ENCODE data around the gene SEMA3G.

The SEMA3G gene

GRCh38 chr3:52492059-52492458, 47.2 kb upstream of the SEMA3G start:
- no peak overlapping the region for H3K4me2 ChIP-seq (ENCODE audit: low read length)
- no peaks in the 10 kb centered on the region for H3K9me3 ChIP-seq (ENCODE audit: control insufficient read depth, insufficient read depth, low read length)
- H4K20me1 ChIP-seq (ENCODE audit: control insufficient read depth, insufficient read depth, low read depth, low read length), result no peaks in the 10 kb centered on the region
- no peaks in the 10 kb centered on the region for H3F3A ChIP-seq (ENCODE audit: control insufficient read depth, insufficient read depth)
- no peaks in the 10 kb centered on the region for H3K79me2 ChIP-seq (ENCODE audit: control insufficient read depth, low read length)
- H3K27ac ChIP-seq (ENCODE audit: low read depth, low read length), result no peak overlapping the region
- H3K9me2 ChIP-seq (replicated peaks; ENCODE audit: control insufficient read depth, low read length), result no peaks in the 10 kb centered on the region
- H3K4me3 ChIP-seq (ENCODE audit: low read length), result no peak overlapping the region
- H3K4me1 ChIP-seq (ENCODE audit: control insufficient read depth, low read length), result no peaks in the 10 kb centered on the region
- TF ChIP-seq EZH2phosphoT487 (IDR thresholded peaks at IDR 0.05; ENCODE audit: borderline replicate concordance, low read length) (no peak), CTCF (IDR thresholded peaks at IDR 0.05; ENCODE audit: low read depth, low read length, poor library complexity, severe bottlenecking) (no peak)
- H3K36me3 ChIP-seq (ENCODE audit: control insufficient read depth, low read length), result peaks cover 49% of the 10 kb centered on the region
- H3K27me3 ChIP-seq (ENCODE audit: control insufficient read depth, low read length), result no peaks in the 10 kb centered on the region

- no peaks in the 10 kb centered on the region for H4K20me1 ChIP-seq (ENCODE audit: control insufficient read depth, insufficient read depth, low read depth, low read length)
- H3K27ac ChIP-seq (ENCODE audit: low read depth, low read length), result no peak overlapping the region
- H3K27me3 ChIP-seq (ENCODE audit: control insufficient read depth, low read length), result no peaks in the 10 kb centered on the region
- no peaks in the 10 kb centered on the region for H3K4me1 ChIP-seq (ENCODE audit: control insufficient read depth, low read length)
- no peak overlapping the region for H3K4me2 ChIP-seq (ENCODE audit: low read length)
- no peak for TF ChIP-seq EZH2phosphoT487 (IDR thresholded peaks at IDR 0.05; ENCODE audit: borderline replicate concordance, low read length)
- no peak for TF ChIP-seq CTCF (IDR thresholded peaks at IDR 0.05; ENCODE audit: low read depth, low read length, poor library complexity, severe bottlenecking)
- no peaks in the 10 kb centered on the region for H3F3A ChIP-seq (ENCODE audit: control insufficient read depth, insufficient read depth)
- no peaks in the 10 kb centered on the region for H3K79me2 ChIP-seq (ENCODE audit: control insufficient read depth, low read length)
- H3K9me2 ChIP-seq (replicated peaks; ENCODE audit: control insufficient read depth, low read length), result no peaks in the 10 kb centered on the region
- no peak overlapping the region for H3K4me3 ChIP-seq (ENCODE audit: low read length)
- H3K36me3 ChIP-seq (ENCODE audit: control insufficient read depth, low read length), result peaks cover 54% of the 10 kb centered on the region
- H3K9me3 ChIP-seq (ENCODE audit: control insufficient read depth, insufficient read depth, low read length), result no peaks in the 10 kb centered on the region
Measured at GRCh38 chr3:52490939-52491526, 46.1 kb upstream of the SEMA3G start.

GRCh38 chr3:52490035-52490938, 45.4 kb upstream of the SEMA3G start:
- no peak for TF ChIP-seq CTCF (IDR thresholded peaks at IDR 0.05; ENCODE audit: low read depth, low read length, poor library complexity, severe bottlenecking)
- TF ChIP-seq EZH2phosphoT487 (IDR thresholded peaks at IDR 0.05; ENCODE audit: borderline replicate concordance, low read length), result no peak
- Histone ChIP-seq H3K4me1 (ENCODE audit: control insufficient read depth, low read length) (no peaks in the 10 kb centered on the region), H3K9me2 (replicated peaks; ENCODE audit: control insufficient read depth, low read length) (no peaks in the 10 kb centered on the region), H3K4me2 (ENCODE audit: low read length) (no peak overlapping the region), H3K36me3 (ENCODE audit: control insufficient read depth, low read length) (peaks cover 60% of the 10 kb centered on the region), H4K20me1 (ENCODE audit: control insufficient read depth, insufficient read depth, low read depth, low read length) (no peaks in the 10 kb centered on the region), H3K4me3 (ENCODE audit: low read length) (no peak overlapping the region), H3F3A (ENCODE audit: control insufficient read depth, insufficient read depth) (no peaks in the 10 kb centered on the region), H3K27me3 (ENCODE audit: control insufficient read depth, low read length) (no peaks in the 10 kb centered on the region), H3K79me2 (ENCODE audit: control insufficient read depth, low read length) (no peaks in the 10 kb centered on the region), H3K9me3 (ENCODE audit: control insufficient read depth, insufficient read depth, low read length) (no peaks in the 10 kb centered on the region), H3K27ac (ENCODE audit: low read depth, low read length) (no peak overlapping the region)
